Measurements from ENCODE around the gene ACTR3. TPM values are rescaled to one million over a fixed set of nuclear protein-coding genes. Genes with fewer than 3 reads are reported as not detected.

Gene ACTR3
- total RNA-seq, 1 donor from 2014 or later = 175 TPM

DNA sequence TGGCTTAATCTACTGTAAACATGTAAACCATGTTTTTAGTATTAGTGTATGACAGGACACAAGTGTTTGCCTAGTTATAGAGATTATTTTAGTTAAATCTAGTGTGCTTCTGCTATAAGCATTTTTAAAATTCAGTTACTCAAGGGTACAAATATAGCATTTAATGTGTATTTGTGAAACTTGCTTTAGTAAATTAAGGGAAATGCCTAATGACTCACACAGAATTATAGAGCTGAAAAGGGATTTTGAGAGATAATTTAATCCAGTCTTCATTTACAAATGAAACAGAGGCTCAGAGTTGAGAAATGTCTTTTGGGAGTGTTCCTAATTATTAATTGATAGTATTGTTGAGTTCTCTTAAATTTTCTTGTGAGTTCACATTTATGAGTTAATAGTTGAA, 8.2 kb downstream of the ACTR3 start:
- TF ChIP-seq, protein P1, sequence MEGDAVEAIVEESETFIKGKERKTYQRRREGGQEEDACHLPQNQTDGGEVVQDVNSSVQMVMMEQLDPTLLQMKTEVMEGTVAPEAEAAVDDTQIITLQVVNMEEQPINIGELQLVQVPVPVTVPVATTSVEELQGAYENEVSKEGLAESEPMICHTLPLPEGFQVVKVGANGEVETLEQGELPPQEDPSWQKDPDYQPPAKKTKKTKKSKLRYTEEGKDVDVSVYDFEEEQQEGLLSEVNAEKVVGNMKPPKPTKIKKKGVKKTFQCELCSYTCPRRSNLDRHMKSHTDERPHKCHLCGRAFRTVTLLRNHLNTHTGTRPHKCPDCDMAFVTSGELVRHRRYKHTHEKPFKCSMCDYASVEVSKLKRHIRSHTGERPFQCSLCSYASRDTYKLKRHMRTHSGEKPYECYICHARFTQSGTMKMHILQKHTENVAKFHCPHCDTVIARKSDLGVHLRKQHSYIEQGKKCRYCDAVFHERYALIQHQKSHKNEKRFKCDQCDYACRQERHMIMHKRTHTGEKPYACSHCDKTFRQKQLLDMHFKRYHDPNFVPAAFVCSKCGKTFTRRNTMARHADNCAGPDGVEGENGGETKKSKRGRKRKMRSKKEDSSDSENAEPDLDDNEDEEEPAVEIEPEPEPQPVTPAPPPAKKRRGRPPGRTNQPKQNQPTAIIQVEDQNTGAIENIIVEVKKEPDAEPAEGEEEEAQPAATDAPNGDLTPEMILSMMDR (conservative IDR thresholded peaks at IDR 0.05) = no peak
- Mint-ChIP-seq H3K27ac (no peak overlapping the region), H3K27me3 (no peaks in the 10 kb centered on the region), H3K36me3 (peaks cover 8% of the 10 kb centered on the region), H3K4me3 (no peak overlapping the region), H3K4me1 (ENCODE audit: unreplicated experiment) (peaks cover 63% of the 10 kb centered on the region), H3K9me3 (no peaks in the 10 kb centered on the region)
- DNase-seq (ENCODE audit: extremely low spot score, unreplicated experiment) = no peak

DNA sequence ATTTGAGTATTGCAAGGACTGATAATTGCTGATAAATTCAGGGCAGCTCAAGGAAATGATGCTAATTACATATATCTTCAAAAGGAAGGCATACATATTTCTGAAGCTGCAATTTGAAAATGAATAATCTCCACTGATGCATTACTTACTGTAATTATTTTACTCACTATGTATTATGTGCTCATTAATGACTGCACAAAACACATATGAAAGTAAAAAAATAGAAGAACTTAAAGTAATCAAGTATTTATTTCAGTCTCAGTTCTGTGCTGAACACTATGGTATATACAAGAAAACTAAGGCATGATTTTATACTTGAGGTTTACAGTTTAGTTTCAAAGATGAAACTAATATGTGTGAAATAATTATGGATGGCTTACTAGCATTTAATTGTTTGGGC, 9.3 kb downstream of the ACTR3 start:
- TF ChIP-seq, protein P1 (conservative IDR thresholded peaks at IDR 0.05) = no peak
- H3K4me3 Mint-ChIP-seq = no peak overlapping the region
- H3K4me1 Mint-ChIP-seq (ENCODE audit: unreplicated experiment) = peaks cover 55% of the 10 kb centered on the region
- DNase-seq (ENCODE audit: extremely low spot score, unreplicated experiment) = no peak
- H3K27ac Mint-ChIP-seq = no peak overlapping the region
- H3K36me3 Mint-ChIP-seq = peaks cover 5% of the 10 kb centered on the region
- no peaks in the 10 kb centered on the region for H3K9me3 Mint-ChIP-seq
- H3K27me3 Mint-ChIP-seq = no peaks in the 10 kb centered on the region

DNA sequence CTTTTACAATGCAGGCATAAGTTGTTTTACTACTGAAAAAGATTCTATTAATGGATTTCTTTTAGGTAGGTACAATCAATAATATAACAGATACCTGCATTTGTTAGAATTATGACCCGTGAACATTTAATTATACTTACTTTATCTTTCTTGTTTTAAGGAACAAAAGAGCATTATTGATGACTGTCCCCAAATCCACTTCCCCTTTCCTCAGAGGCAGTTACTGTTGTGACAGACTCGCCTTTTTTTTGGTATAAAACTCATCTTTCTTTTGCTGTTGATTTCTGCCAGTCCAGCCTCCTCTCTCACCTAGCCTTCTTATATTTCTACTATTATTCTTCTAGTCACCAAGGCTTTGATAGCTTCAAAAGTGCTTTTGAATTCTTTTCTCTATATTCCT, 12.1 kb downstream of the ACTR3 start:
- TF ChIP-seq, protein P1 (conservative IDR thresholded peaks at IDR 0.05) = no peak
- Mint-ChIP-seq H3K4me3 (no peak overlapping the region), H3K27ac (no peak overlapping the region), H3K27me3 (no peaks in the 10 kb centered on the region), H3K36me3 (peaks cover 25% of the 10 kb centered on the region), H3K4me1 (ENCODE audit: unreplicated experiment) (peaks cover 29% of the 10 kb centered on the region), H3K9me3 (peaks cover 10% of the 10 kb centered on the region)
- DNase-seq (ENCODE audit: extremely low spot score, unreplicated experiment) = no peak

DNA sequence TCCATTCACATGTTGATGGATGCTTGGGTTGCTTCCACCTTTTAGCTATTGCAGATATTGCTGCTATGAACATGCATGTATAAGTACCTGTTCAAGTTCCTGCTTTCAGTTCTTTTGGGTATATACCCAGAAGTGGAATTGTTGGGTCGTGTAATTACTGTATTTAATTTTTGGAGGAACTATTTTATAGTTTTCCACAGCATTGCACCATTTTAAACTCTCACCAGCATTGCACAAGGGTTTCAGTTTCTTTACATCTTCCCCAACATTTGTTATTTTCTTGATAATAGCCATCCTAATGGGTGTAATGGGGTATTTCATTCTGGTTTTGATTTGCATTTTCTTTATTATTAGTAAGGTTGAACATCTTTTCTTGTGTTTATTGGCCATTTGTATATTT, 16.0 kb downstream of the ACTR3 start:
- Mint-ChIP-seq H3K9me3 (peaks cover 14% of the 10 kb centered on the region), H3K27ac (no peak overlapping the region), H3K27me3 (no peaks in the 10 kb centered on the region), H3K36me3 (peaks cover 34% of the 10 kb centered on the region), H3K4me3 (no peak overlapping the region), H3K4me1 (ENCODE audit: unreplicated experiment) (peaks cover 17% of the 10 kb centered on the region)
- TF ChIP-seq, protein P1 (conservative IDR thresholded peaks at IDR 0.05) = no peak
- DNase-seq (ENCODE audit: extremely low spot score, unreplicated experiment) = no peak

DNA sequence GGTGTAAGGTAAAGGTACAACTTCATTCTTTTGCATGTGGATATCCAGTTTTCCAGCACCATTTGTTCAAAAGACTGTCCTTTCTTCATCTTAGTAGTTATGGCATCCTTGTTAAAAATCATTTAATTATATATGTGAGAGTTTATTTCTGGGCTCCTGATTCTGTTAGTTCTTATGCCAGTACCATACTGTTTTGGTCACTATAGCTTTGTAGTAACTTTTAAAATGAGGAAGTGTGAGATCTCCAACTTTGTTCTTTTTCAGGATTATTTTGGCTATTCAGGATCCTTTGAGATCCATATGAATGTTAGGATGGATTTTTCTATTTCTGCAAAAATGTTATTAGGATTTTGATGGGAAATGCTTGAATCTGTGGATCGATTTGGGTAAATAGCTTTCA, 16.8 kb downstream of the ACTR3 start:
- H3K36me3 Mint-ChIP-seq = peaks cover 36% of the 10 kb centered on the region
- H3K27me3 Mint-ChIP-seq = no peaks in the 10 kb centered on the region
- no peak overlapping the region for H3K27ac Mint-ChIP-seq
- H3K4me1 Mint-ChIP-seq (ENCODE audit: unreplicated experiment) = peaks cover 17% of the 10 kb centered on the region
- H3K9me3 Mint-ChIP-seq = peaks cover 16% of the 10 kb centered on the region
- DNase-seq (ENCODE audit: extremely low spot score, unreplicated experiment) = no peak
- H3K4me3 Mint-ChIP-seq = no peak overlapping the region
- TF ChIP-seq, protein P1 (conservative IDR thresholded peaks at IDR 0.05) = no peak

DNA sequence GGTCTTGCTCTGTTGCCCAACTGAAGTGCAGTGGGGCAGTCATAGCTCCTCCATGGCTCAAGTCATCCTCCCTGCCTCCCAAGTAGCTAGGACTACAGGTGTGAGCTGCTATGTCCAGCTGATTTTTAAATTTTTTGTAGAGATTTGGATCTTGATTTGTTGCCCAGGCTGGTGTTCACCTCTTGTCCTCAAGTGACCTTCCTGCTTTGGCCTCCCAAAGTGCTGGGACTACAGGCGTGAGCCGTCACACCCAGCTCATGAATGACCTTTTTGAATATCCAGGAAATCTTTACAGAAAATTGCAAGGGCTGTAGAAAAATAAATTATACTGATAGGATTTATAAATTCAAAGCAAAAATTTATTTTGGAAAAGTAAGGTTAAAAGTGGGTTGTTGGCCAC, 17.4 kb downstream of the ACTR3 start:
- peaks cover 16% of the 10 kb centered on the region for H3K9me3 Mint-ChIP-seq
- no peaks in the 10 kb centered on the region for H3K27me3 Mint-ChIP-seq
- H3K4me3 Mint-ChIP-seq = no peak overlapping the region
- TF ChIP-seq, protein P1 (conservative IDR thresholded peaks at IDR 0.05) = no peak
- no peak overlapping the region for H3K27ac Mint-ChIP-seq
- peaks cover 36% of the 10 kb centered on the region for H3K36me3 Mint-ChIP-seq
- peaks cover 10% of the 10 kb centered on the region for H3K4me1 Mint-ChIP-seq (ENCODE audit: unreplicated experiment)
- no peak for DNase-seq (ENCODE audit: extremely low spot score, unreplicated experiment)
